Prostate gland (tissue), 2 donors: ENCODE data around the gene CSNK1D. TPM values are rescaled to one million over a fixed set of nuclear protein-coding genes. Genes with fewer than 3 reads are reported as not detected.

Source experiments
- DNase-seq: peaks from one replicate; pipeline ENCODE4 v3.0.0-alpha.2; 2019; ENCODE audit warnings: low spot score
- H3K27ac ChIP-seq, 2 donors: fragments of 200-600 bp; sonication (generic); 2 replicates each; pipeline ENCODE4 v1.5.1; 2017 to 2019
- H3K27me3 ChIP-seq: fragments of 200-600 bp; sonication (generic); replicated peaks from 2 replicates; pipeline ENCODE4 v1.5.1; 2019; ENCODE audit not compliant: insufficient read depth
- H3K36me3 ChIP-seq, 2 donors: fragments of 200-600 bp; sonication (generic); 1 replicate in 1 of 2; 2 replicates in 1 of 2; pipeline versions ENCODE4 v1.5.1 to v1.8.1; 2017 to 2019
- H3K4me1 ChIP-seq: fragments of 200-600 bp; sonication (generic); replicated peaks from 2 replicates; pipeline ENCODE4 v1.5.1; 2019
- H3K4me3 ChIP-seq, 2 donors: fragments of 200-600 bp; sonication (generic); 2 replicates each; pipeline ENCODE4 v1.5.1; 2017 to 2019
- H3K9me3 ChIP-seq: fragments of 200-600 bp; sonication (generic); 2 replicates; pipeline ENCODE4 v1.5.1; 2017
- POLR2A ChIP-seq: fragments of 450-650 bp; IDR thresholded peaks from one replicate; pipeline ENCODE4 v1.6.1; 2016; ENCODE audit warnings: antibody characterized with exemption, mild to moderate bottlenecking
- POLR2AphosphoS5 ChIP-seq: sonication (generic); formaldehyde crosslinking; IDR thresholded peaks from one replicate; pipeline ENCODE4 v1.6.1; 2017; ENCODE audit warnings: antibody characterized with exemption
- WGBS: methylation state at CpG from one replicate; pipeline ENCODE4 v1.1.5; 2018; 5-methylcytosine and 5-hydroxymethylcytosine counted together
- intact Hi-C: fragments of 100-400 bp; cut with DNase I; formaldehyde crosslinking; loops from one replicate; pipeline ENCODE4 v1.14.2; 2022
- total RNA-seq, 2 donors: library from RNA; depleted of rRNA; stranded (reverse); fragments of >200 nt; gene quantifications; one replicate each; pipeline ENCODE4 v1.1.0, GENCODE V29; 2016
- TF ChIP-seq, protein P1 (sequence below), 4 experiments: fragments of 200-600 bp in 2 of 4; fragments of 450-650 bp in 2 of 4; sonication (generic) in 2 of 4; IDR thresholded peaks; 1 replicate in 3 of 4; 2 replicates in 1 of 4; pipeline ENCODE4 v1.5.1; 2016 to 2019; ENCODE audit warnings: antibody characterized with exemption in 4 of 4, mild to moderate bottlenecking in 2 of 4, moderate library complexity in 2 of 4

CSNK1D gene
- total RNA-seq, 2 donors from 2014 or later: 80.3 to 155 TPM

DNA sequence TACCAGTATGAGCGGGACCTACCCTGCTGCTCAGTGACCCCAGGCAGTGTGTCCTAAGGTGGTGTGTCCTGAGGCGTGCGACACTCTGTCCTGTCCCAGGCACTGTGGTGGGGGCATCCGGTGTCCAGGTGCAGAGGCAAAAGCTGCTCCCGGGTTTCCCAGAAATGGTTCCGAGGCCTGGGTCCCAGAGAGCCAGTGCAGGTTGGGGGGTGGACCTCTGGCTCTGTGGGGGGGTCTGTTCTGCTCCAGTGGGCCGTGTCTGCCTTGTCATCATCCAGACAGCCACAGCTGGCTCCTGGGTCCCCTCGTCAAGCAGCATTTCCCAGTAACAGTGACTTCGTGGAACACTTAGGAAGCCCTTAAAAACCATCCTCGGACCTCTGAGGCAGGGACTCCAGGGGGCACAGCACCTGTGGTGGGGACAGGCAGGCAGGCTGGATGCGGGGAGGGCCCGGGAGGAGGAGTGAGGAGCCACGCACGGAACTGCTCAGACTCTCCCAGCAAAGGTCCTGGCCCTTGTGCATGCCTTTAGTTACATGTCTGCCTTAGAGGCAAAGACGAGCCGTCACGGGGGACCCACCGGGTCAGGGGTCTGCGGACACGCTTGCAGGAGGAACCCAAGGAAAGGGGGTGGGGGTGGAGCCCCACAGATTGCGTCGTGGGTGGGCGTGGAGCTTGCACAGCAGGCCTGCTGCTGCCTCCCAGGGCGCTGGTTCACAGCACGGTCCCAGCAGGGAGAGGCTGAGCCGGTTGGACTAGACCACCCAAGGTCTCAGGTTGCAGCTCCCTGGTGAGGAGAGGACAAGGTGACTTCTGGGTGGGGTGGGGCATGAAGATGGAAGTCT, 39.1 kb downstream of the CSNK1D start:
- intact Hi-C loops: loop anchor here (10.0 kb wide), 1 partner anchor 60 kb away; no protein-coding TSS in a partner anchor
- Histone ChIP-seq H3K4me1 (peaks cover 37% of the 10 kb centered on the region), H3K36me3 (no peaks in the 10 kb centered on the region), H3K27ac (peak overlapping the region in 1 of 2 donors; percentile 33), H3K9me3 (no peaks in the 10 kb centered on the region), H3K27me3 (no peaks in the 10 kb centered on the region), H3K4me3 (no peak overlapping the region)
- WGBS: 34% methylated on average over 17 of the region's 26 CpGs
- TF ChIP-seq POLR2A: peak; percentile 13
- no peak for TF ChIP-seq POLR2AphosphoS5
- no peak for DNase-seq

DNA sequence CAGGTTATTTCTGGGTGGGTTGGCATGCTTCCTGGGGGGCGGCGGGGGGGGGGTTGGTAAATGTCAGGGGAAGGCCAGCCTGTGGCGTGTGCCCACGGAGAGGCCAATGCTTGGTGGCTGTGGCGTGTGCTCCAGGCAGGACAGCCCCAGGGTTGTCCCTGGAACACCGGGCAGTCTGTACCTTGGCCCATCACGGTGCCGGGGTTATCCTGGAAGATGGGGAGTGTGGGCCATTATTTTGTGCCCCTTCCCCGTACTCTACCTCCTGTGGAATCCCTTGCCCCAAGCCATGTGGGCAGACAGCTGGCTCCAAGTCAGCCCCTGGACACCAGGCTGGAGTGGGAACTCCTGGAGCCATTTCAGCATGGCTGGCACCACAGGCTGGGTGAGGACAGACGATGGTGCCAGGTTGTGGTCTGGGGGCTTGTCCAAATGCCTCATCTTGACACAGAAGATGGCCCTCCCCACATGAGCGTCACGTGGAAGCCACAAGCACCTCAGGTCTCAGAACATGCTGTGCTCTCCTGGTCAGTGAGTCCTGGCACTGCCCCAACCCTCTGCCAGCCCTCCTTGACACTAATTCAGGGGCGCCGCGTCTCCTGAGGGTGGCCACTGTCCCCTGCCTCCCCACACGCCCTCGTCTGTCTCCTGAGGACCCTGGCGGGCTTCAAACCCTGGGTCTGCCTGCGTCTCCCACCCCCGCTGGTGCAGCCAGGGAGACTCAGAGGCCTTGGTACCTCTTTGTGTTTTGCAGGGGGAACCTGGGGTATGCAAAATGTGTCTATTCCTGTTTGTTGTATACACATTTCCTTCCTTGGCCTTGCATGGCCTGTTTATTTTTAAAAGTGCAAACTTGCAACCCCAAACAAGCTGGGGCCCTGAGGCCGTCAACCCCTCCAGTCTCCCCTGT, 40.4 kb downstream of the CSNK1D start:
- intact Hi-C loops: loop anchor here (10.0 kb wide), 1 partner anchor 62 kb away; no protein-coding TSS in a partner anchor
- Histone ChIP-seq H3K4me1 (peaks cover 27% of the 10 kb centered on the region), H3K4me3 (no peak overlapping the region), H3K27me3 (no peaks in the 10 kb centered on the region), H3K27ac (peak overlapping the region in 1 of 2 donors; percentile 88), H3K9me3 (no peaks in the 10 kb centered on the region), H3K36me3 (no peaks in the 10 kb centered on the region)
- 71% methylated on average over 20 of the region's 21 CpGs for WGBS
- TF ChIP-seq, protein P1, sequence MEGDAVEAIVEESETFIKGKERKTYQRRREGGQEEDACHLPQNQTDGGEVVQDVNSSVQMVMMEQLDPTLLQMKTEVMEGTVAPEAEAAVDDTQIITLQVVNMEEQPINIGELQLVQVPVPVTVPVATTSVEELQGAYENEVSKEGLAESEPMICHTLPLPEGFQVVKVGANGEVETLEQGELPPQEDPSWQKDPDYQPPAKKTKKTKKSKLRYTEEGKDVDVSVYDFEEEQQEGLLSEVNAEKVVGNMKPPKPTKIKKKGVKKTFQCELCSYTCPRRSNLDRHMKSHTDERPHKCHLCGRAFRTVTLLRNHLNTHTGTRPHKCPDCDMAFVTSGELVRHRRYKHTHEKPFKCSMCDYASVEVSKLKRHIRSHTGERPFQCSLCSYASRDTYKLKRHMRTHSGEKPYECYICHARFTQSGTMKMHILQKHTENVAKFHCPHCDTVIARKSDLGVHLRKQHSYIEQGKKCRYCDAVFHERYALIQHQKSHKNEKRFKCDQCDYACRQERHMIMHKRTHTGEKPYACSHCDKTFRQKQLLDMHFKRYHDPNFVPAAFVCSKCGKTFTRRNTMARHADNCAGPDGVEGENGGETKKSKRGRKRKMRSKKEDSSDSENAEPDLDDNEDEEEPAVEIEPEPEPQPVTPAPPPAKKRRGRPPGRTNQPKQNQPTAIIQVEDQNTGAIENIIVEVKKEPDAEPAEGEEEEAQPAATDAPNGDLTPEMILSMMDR (IDR thresholded peaks at IDR 0.05): no peak
- TF ChIP-seq POLR2AphosphoS5 (no peak), POLR2A (no peak)
- DNase-seq: no peak

- peaks cover 27% of the 10 kb centered on the region for H3K4me1 ChIP-seq
- intact Hi-C loops: loop anchor here (10.0 kb wide), 1 partner anchor 62 kb away; no protein-coding TSS in a partner anchor
- no peaks in the 10 kb centered on the region for H3K9me3 ChIP-seq
- no peaks in the 10 kb centered on the region for H3K36me3 ChIP-seq
- H3K27ac ChIP-seq: peak overlapping the region; percentile 80 to 88
- 87% methylated on average over 16 of the region's 21 CpGs for WGBS
- no peak for TF ChIP-seq POLR2A
- TF ChIP-seq, protein P1 (IDR thresholded peaks at IDR 0.05): no peak
- no peak for TF ChIP-seq POLR2AphosphoS5
- no peak for DNase-seq
- H3K27me3 ChIP-seq: no peaks in the 10 kb centered on the region
- H3K4me3 ChIP-seq: peak overlapping the region in 1 of 2 donors; percentile 39
These were observed 41.1 kb downstream of the CSNK1D start for GRCh38 chr17:82232322-82232820.

DNA sequence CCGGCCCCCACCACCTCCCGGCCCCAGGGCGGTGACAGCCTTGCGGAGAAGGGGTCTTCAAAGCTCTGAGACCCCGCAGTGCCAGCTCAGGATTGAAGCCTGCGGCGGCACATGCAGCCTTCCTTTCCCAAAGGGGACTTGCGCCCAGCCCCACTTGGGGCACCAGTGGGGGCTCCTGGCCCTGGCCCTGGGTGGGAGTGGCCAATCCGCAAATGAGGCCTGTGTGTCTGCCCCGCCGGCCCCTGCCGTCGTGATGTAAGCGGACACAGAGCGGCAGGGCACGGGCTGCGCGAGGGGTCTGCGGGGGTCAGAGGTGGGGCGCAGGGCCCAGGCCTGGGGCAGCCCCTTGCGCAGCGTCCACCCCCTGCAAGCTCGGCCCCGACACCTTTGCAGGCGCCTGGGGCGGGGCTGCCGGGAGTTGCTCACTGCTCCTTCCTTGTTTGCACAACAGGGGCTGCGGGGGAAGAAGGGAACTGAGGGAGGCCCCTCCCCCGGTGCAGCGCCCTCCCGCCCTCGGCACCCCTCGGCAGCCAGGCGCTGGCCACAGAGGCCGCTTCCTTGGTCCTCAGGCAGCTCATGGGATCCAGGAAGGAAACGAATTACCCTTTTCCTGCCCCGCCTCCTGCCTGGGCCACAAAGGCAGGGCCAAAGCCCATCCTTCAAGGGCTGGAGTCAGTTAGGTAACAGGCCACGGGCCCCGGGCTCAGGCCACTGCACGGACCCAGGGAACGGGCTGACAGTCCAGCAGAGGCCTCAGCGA, 41.8 kb downstream of the CSNK1D start:
- Histone ChIP-seq H3K4me3 (peak overlapping the region; percentile 37 to 39), H3K27me3 (no peaks in the 10 kb centered on the region), H3K36me3 (no peaks in the 10 kb centered on the region), H3K27ac (peak overlapping the region; percentile 80 to 88), H3K9me3 (no peaks in the 10 kb centered on the region), H3K4me1 (peaks cover 27% of the 10 kb centered on the region)
- intact Hi-C loops: loop anchor here (10.0 kb wide), 1 partner anchor 63 kb away; no protein-coding TSS in a partner anchor
- peak; percentile 64 for DNase-seq
- TF ChIP-seq, protein P1 (IDR thresholded peaks at IDR 0.05): no peak
- TF ChIP-seq POLR2A (peak; percentile 69), POLR2AphosphoS5 (peak; percentile 51)
- 8% methylated on average over 31 of the region's 42 CpGs for WGBS
